HEK293 (cell line): ENCODE measurements around the gene PHF23.

Source experiments
- BCL11A ChIP-seq: fragments of 450-650 bp; formaldehyde crosslinking; IDR thresholded peaks from 2 replicates; pipeline ENCODE4 v1.5.1; 2016; ENCODE audit warnings: low read depth, missing biosample characterization, missing genetic modification characterization
- GFI1B ChIP-seq: fragments of 450-650 bp; formaldehyde crosslinking; IDR thresholded peaks from 2 replicates; pipeline ENCODE4 v1.5.1; 2016; ENCODE audit warnings: missing biosample characterization, missing genetic modification characterization
- MZF1 ChIP-seq: fragments of 450-650 bp; formaldehyde crosslinking; IDR thresholded peaks from 2 replicates; pipeline ENCODE4 v1.5.1; 2017; ENCODE audit warnings: missing biosample characterization, missing genetic modification characterization, borderline replicate concordance
- ZEB2 ChIP-seq: fragments of 450-650 bp; formaldehyde crosslinking; IDR thresholded peaks from 2 replicates; pipeline ENCODE4 v1.5.1; 2016; ENCODE audit warnings: missing biosample characterization, missing genetic modification characterization
- ZNF157 ChIP-seq: fragments of 450-650 bp; formaldehyde crosslinking; IDR thresholded peaks from 2 replicates; pipeline ENCODE4 v1.5.1; 2016; ENCODE audit warnings: missing biosample characterization, missing genetic modification characterization
- ZNF169 ChIP-seq: fragments of 450-650 bp; formaldehyde crosslinking; IDR thresholded peaks from 2 replicates; pipeline ENCODE4 v1.5.1; 2016; ENCODE audit warnings: missing biosample characterization, missing genetic modification characterization
- ZNF302 ChIP-seq: fragments of 450-650 bp; formaldehyde crosslinking; IDR thresholded peaks from 2 replicates; pipeline ENCODE4 v1.5.1; 2016; ENCODE audit warnings: missing biosample characterization, missing genetic modification characterization, low read depth
- ZNF391 ChIP-seq: fragments of 450-650 bp; formaldehyde crosslinking; IDR thresholded peaks from 2 replicates; pipeline ENCODE4 v1.5.1; 2016; ENCODE audit warnings: low read depth, missing biosample characterization, missing genetic modification characterization, borderline replicate concordance
- ZNF510 ChIP-seq: fragments of 450-650 bp; formaldehyde crosslinking; IDR thresholded peaks from 2 replicates; pipeline ENCODE4 v1.5.1; 2018; ENCODE audit warnings: mild to moderate bottlenecking, missing genetic modification characterization, missing biosample characterization; ENCODE audit not compliant: insufficient replicate concordance
- ZNF529 ChIP-seq: fragments of 450-650 bp; formaldehyde crosslinking; IDR thresholded peaks from 2 replicates; pipeline ENCODE4 v1.5.1; 2017; ENCODE audit warnings: missing genetic modification characterization, missing biosample characterization; ENCODE audit not compliant: insufficient replicate concordance
- ZNF580 ChIP-seq: fragments of 450-650 bp; formaldehyde crosslinking; IDR thresholded peaks from 2 replicates; pipeline ENCODE4 v1.5.1; 2016; ENCODE audit warnings: missing biosample characterization, missing genetic modification characterization
- ZNF610 ChIP-seq: fragments of 450-650 bp; formaldehyde crosslinking; IDR thresholded peaks from 2 replicates; pipeline ENCODE4 v1.5.1; 2016; ENCODE audit warnings: missing biosample characterization, missing genetic modification characterization, borderline replicate concordance
- ZNF621 ChIP-seq: fragments of 450-650 bp; formaldehyde crosslinking; IDR thresholded peaks from 2 replicates; pipeline ENCODE4 v1.5.1; 2017; ENCODE audit warnings: missing biosample characterization, missing genetic modification characterization
- ZNF629 ChIP-seq: fragments of 450-650 bp; formaldehyde crosslinking; IDR thresholded peaks from 2 replicates; pipeline ENCODE4 v1.5.1; 2017; ENCODE audit warnings: missing biosample characterization, missing genetic modification characterization
- ZNF660 ChIP-seq: fragments of 450-650 bp; IDR thresholded peaks from 2 replicates; pipeline ENCODE4 v1.5.1; 2018; ENCODE audit warnings: missing biosample characterization, mild to moderate bottlenecking, missing genetic modification characterization
- ZNF701 ChIP-seq: fragments of 450-650 bp; formaldehyde crosslinking; IDR thresholded peaks from 2 replicates; pipeline ENCODE4 v1.5.1; 2016; ENCODE audit warnings: missing biosample characterization, missing genetic modification characterization
- ZNF768 ChIP-seq: fragments of 450-650 bp; formaldehyde crosslinking; IDR thresholded peaks from 2 replicates; pipeline ENCODE4 v1.5.1; 2018; ENCODE audit warnings: missing biosample characterization, mild to moderate bottlenecking, missing genetic modification characterization
- ZNF777 ChIP-seq: fragments of 450-650 bp; formaldehyde crosslinking; IDR thresholded peaks from 2 replicates; pipeline ENCODE4 v1.5.1; 2017; ENCODE audit warnings: missing biosample characterization, missing genetic modification characterization, borderline replicate concordance
- ZSCAN5A ChIP-seq: fragments of 450-650 bp; formaldehyde crosslinking; IDR thresholded peaks from 2 replicates; pipeline ENCODE4 v1.5.1; 2016; ENCODE audit warnings: missing biosample characterization, missing genetic modification characterization
- ZXDB ChIP-seq: fragments of 450-650 bp; formaldehyde crosslinking; IDR thresholded peaks from 2 replicates; pipeline ENCODE4 v1.5.1; 2016; ENCODE audit warnings: missing biosample characterization, missing genetic modification characterization
- TF ChIP-seq, protein P1 (sequence below): fragments of 450-650 bp; formaldehyde crosslinking; IDR thresholded peaks from 2 replicates; pipeline ENCODE4 v1.5.1; 2016; ENCODE audit warnings: missing biosample characterization, missing genetic modification characterization, low read depth
- TF ChIP-seq, protein P2 (sequence below): fragments of 450-650 bp; formaldehyde crosslinking; conservative IDR thresholded peaks from 2 replicates; pipeline ENCODE4 v1.5.1; 2016; ENCODE audit warnings: low read depth, missing biosample characterization, missing genetic modification characterization
- TF ChIP-seq, protein P3 (sequence below): fragments of 450-650 bp; formaldehyde crosslinking; IDR thresholded peaks from 2 replicates; pipeline ENCODE4 v1.5.1; 2017; ENCODE audit warnings: missing biosample characterization, missing genetic modification characterization
- TF ChIP-seq, protein P4 (sequence below): fragments of 450-650 bp; formaldehyde crosslinking; IDR thresholded peaks from 2 replicates; pipeline ENCODE4 v1.5.1; 2017; ENCODE audit warnings: missing biosample characterization, missing genetic modification characterization
- TF ChIP-seq, protein P5 (sequence below): fragments of 450-650 bp; formaldehyde crosslinking; IDR thresholded peaks from 2 replicates; pipeline ENCODE4 v1.5.1; 2016; ENCODE audit warnings: missing biosample characterization, missing genetic modification characterization

PHF23 gene

GRCh38 chr17:7214300-7215135, 24.7 kb downstream of the PHF23 start (continued):
- TF ChIP-seq BCL11A (tag by site-specific recombination) (no peak), GFI1B (no peak), ZNF701 (no peak), ZSCAN5A (tag by site-specific recombination) (no peak), ZNF777 (tag by site-specific recombination) (no peak), ZNF302 (no peak), ZNF621 (tag by site-specific recombination) (no peak), ZXDB (no peak), ZNF768 (tag by site-specific recombination) (no peak), MZF1 (tag by site-specific recombination) (peak; percentile 93), ZNF629 (tag by site-specific recombination) (peak; percentile 68; the same call in 1 of the 2 replicates), ZNF169 (tag by site-specific recombination) (no peak), ZEB2 (tag by site-specific recombination) (peak; percentile 69), ZNF510 (no peak), ZNF580 (tag by site-specific recombination) (no peak; the same call in 1 of the 2 replicates), ZNF391 (tag by site-specific recombination) (no peak), ZNF610 (tag by site-specific recombination) (no peak), ZNF157 (tag by site-specific recombination) (no peak), ZNF529 (tag by site-specific recombination) (no peak), ZNF660 (tag by site-specific recombination) (peak; percentile 73; the same call in 1 of the 2 replicates)
- TF ChIP-seq, protein P1, sequence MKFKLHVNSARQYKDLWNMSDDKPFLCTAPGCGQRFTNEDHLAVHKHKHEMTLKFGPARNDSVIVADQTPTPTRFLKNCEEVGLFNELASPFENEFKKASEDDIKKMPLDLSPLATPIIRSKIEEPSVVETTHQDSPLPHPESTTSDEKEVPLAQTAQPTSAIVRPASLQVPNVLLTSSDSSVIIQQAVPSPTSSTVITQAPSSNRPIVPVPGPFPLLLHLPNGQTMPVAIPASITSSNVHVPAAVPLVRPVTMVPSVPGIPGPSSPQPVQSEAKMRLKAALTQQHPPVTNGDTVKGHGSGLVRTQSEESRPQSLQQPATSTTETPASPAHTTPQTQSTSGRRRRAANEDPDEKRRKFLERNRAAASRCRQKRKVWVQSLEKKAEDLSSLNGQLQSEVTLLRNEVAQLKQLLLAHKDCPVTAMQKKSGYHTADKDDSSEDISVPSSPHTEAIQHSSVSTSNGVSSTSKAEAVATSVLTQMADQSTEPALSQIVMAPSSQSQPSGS (tag by site-specific recombination), result no peak
- TF ChIP-seq, protein P2, sequence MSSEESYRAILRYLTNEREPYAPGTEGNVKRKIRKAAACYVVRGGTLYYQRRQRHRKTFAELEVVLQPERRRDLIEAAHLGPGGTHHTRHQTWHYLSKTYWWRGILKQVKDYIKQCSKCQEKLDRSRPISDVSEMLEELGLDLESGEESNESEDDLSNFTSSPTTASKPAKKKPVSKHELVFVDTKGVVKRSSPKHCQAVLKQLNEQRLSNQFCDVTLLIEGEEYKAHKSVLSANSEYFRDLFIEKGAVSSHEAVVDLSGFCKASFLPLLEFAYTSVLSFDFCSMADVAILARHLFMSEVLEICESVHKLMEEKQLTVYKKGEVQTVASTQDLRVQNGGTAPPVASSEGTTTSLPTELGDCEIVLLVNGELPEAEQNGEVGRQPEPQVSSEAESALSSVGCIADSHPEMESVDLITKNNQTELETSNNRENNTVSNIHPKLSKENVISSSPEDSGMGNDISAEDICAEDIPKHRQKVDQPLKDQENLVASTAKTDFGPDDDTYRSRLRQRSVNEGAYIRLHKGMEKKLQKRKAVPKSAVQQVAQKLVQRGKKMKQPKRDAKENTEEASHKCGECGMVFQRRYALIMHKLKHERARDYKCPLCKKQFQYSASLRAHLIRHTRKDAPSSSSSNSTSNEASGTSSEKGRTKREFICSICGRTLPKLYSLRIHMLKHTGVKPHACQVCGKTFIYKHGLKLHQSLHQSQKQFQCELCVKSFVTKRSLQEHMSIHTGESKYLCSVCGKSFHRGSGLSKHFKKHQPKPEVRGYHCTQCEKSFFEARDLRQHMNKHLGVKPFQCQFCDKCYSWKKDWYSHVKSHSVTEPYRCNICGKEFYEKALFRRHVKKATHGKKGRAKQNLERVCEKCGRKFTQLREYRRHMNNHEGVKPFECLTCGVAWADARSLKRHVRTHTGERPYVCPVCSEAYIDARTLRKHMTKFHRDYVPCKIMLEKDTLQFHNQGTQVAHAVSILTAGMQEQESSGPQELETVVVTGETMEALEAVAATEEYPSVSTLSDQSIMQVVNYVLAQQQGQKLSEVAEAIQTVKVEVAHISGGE (tag by site-specific recombination), result no peak
- TF ChIP-seq, protein P3, sequence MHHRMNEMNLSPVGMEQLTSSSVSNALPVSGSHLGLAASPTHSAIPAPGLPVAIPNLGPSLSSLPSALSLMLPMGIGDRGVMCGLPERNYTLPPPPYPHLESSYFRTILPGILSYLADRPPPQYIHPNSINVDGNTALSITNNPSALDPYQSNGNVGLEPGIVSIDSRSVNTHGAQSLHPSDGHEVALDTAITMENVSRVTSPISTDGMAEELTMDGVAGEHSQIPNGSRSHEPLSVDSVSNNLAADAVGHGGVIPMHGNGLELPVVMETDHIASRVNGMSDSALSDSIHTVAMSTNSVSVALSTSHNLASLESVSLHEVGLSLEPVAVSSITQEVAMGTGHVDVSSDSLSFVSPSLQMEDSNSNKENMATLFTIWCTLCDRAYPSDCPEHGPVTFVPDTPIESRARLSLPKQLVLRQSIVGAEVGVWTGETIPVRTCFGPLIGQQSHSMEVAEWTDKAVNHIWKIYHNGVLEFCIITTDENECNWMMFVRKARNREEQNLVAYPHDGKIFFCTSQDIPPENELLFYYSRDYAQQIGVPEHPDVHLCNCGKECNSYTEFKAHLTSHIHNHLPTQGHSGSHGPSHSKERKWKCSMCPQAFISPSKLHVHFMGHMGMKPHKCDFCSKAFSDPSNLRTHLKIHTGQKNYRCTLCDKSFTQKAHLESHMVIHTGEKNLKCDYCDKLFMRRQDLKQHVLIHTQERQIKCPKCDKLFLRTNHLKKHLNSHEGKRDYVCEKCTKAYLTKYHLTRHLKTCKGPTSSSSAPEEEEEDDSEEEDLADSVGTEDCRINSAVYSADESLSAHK (tag by site-specific recombination), result no peak
- TF ChIP-seq, protein P4, sequence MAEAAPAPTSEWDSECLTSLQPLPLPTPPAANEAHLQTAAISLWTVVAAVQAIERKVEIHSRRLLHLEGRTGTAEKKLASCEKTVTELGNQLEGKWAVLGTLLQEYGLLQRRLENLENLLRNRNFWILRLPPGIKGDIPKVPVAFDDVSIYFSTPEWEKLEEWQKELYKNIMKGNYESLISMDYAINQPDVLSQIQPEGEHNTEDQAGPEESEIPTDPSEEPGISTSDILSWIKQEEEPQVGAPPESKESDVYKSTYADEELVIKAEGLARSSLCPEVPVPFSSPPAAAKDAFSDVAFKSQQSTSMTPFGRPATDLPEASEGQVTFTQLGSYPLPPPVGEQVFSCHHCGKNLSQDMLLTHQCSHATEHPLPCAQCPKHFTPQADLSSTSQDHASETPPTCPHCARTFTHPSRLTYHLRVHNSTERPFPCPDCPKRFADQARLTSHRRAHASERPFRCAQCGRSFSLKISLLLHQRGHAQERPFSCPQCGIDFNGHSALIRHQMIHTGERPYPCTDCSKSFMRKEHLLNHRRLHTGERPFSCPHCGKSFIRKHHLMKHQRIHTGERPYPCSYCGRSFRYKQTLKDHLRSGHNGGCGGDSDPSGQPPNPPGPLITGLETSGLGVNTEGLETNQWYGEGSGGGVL (tag by site-specific recombination), result peak; percentile 88
- TF ChIP-seq, protein P5, sequence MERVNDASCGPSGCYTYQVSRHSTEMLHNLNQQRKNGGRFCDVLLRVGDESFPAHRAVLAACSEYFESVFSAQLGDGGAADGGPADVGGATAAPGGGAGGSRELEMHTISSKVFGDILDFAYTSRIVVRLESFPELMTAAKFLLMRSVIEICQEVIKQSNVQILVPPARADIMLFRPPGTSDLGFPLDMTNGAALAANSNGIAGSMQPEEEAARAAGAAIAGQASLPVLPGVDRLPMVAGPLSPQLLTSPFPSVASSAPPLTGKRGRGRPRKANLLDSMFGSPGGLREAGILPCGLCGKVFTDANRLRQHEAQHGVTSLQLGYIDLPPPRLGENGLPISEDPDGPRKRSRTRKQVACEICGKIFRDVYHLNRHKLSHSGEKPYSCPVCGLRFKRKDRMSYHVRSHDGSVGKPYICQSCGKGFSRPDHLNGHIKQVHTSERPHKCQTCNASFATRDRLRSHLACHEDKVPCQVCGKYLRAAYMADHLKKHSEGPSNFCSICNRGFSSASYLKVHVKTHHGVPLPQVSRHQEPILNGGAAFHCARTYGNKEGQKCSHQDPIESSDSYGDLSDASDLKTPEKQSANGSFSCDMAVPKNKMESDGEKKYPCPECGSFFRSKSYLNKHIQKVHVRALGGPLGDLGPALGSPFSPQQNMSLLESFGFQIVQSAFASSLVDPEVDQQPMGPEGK (tag by site-specific recombination), result peak; percentile 96
